Endothelial cell of hepatic sinusoid (primary cell): Measurements from ENCODE around the gene KIF11.

Experiments
- in situ Hi-C: cut with HindIII; loops from 2 replicates; pipeline ENCODE4 v1.10.0; 2017; ENCODE audit warnings: low sequenced_read_pairs

The KIF11 gene

GRCh38 chr10:92699518-92700381, 106.8 kb downstream of the KIF11 start:
- in situ Hi-C loops, result no loop called here

DNA sequence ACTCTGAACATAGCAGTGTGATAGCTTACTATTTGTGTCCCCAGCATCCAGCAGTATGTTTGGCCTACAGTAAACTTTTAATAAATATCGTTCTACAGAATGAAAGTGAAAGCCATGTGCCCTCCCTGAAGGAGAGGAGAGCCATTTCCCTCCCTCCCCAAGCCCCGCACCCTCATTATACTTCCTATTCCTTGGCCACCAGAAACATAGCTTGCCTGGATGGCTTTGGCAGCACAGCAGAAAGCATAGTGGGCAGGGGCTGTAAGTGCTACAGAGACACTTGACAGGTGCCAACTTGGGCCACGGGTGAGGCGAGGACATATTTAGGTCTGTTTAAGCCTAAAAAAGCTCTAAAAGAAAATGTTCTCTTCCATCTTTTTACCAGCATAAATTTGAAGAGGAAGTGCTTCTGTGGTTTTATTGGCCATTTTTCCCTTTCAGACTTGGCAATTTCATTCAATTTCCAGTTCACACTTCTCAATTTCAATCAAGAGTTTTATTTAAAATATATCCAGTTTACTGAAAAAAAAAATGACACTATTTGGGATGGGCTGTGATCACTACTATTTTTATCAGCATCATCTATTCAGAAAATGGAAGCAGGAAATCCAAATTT, 109.5 kb downstream of the KIF11 start:
- in situ Hi-C loops, result no loop called here
